Ovary (tissue), 9 donors: ENCODE data around the gene PFDN5. TPM values are rescaled to one million over a fixed set of nuclear protein-coding genes. Genes with fewer than 3 reads are reported as not detected.

Source experiments
- DNase-seq, 5 donors: peaks; one replicate each; pipeline ENCODE4 v3.0.0-alpha.2; 2019 to 2020
- H3K27ac ChIP-seq, 2 donors: fragments of 200-600 bp; one replicate each; pipeline versions ENCODE4 v1.5.1 to v1.8.0; 2019 to 2022
- H3K27me3 ChIP-seq: fragments of 200-600 bp; one replicate; pipeline ENCODE4 v1.8.0; 2022
- H3K36me3 ChIP-seq: fragments of 200-600 bp; sonication (generic); one replicate; pipeline ENCODE4 v1.5.1; 2019
- H3K4me1 ChIP-seq: one replicate; pipeline ENCODE4 v1.8.1; 2013; ENCODE audit warnings: mild to moderate bottlenecking, moderate library complexity; ENCODE audit not compliant: insufficient read depth
- H3K4me3 ChIP-seq: fragments of 200-600 bp; sonication (generic); one replicate; pipeline ENCODE4 v1.5.1; 2017
- H3K9me3 ChIP-seq, 2 donors: fragments of 200-600 bp in 1 of 2; sonication (generic) in 1 of 2; one replicate each; pipeline versions ENCODE4 v1.5.1 to v1.8.1; 2013 to 2019; ENCODE audit warnings: mild to moderate bottlenecking in 1 of 2, moderate library complexity in 1 of 2
- CTCF ChIP-seq, 3 donors: fragments of 450-650 bp in 2 of 3; fragments of 200-600 bp in 1 of 3; IDR thresholded peaks; one replicate each; pipeline versions ENCODE4 v1.5.1 to v1.8.0; 2016 to 2022; ENCODE audit warnings: antibody characterized with exemption in 3 of 3, mild to moderate bottlenecking in 1 of 3
- EP300 ChIP-seq: sonication (generic); formaldehyde crosslinking; IDR thresholded peaks from one replicate; pipeline ENCODE4 v1.6.1; 2017; ENCODE audit warnings: antibody characterized with exemption
- POLR2A ChIP-seq: fragments of 450-650 bp; IDR thresholded peaks from one replicate; pipeline ENCODE4 v1.6.1; 2017; ENCODE audit warnings: antibody characterized with exemption, mild to moderate bottlenecking, moderate library complexity
- WGBS, 3 donors: extraction: QIAGEN DNeasy Blood & Tissue Kit in 1 of 3; methylation state at CpG; one replicate each; pipeline versions ENCODE4 v1.1.5 to v1.1.7; 2013 to 2017; 5-methylcytosine and 5-hydroxymethylcytosine counted together
- intact Hi-C, 4 donors: fragments of 100-400 bp; cut with DNase I; formaldehyde crosslinking; loops; one replicate each; pipeline versions ENCODE4 v1.11.0 to v1.15.1; 2022 to 2023
- polyA plus RNA-seq, 2 donors: library from polyadenylated mRNA; stranded (reverse); fragments of 200-250 nt in 1 of 2; fragments of 350-450 nt in 1 of 2; fragmentation: Illumina TruSeq in 1 of 2; extraction: RNeasy Lipid Tissue Mini Kit (QIAGEN cat#74804) in 1 of 2; gene quantifications; one replicate each; pipeline ENCODE4 v1.2.3, GENCODE V29; 2013 to 2014
- total RNA-seq, 7 donors: library from RNA; depleted of rRNA in 2 of 7; stranded (reverse); fragments of >200 nt in 2 of 7; fragmentation: NEBNext Ultra II Directional in 3 of 7; extraction: Animal tissue kit (Norgen Biotek cat#: 25700) in 3 of 7; gene quantifications; one replicate each; pipeline versions ENCODE4 v1.1.0 to v1.2.4, GENCODE V29; 2016 to 2023
- donor health status: DM: no; HTN: no; CAD: no; lungs with moderate emphysema.
- donor health status: DM: no; HTN: no; CAD: no.
- donor health status: Bipolar disorder and iron deficiency.
- donor health status: DM: yes; HTN: yes; CAD: no.
- donor health status: DM: no; HTN: no; CAD: no.
- donor health status: DM: yes; HTN: yes; CAD: no.

PFDN5 gene
- total and polyA plus RNA-seq, 9 donors: 603 to 1,792 (median 954) TPM

GRCh38 chr12:53279283-53279869 lies 16.0 kb upstream of the PFDN5 start:
- Histone ChIP-seq H3K4me3 (no peak overlapping the region), H3K9me3 (no peaks in the 10 kb centered on the region), H3K27ac (no peak overlapping the region), H3K27me3 (no peaks in the 10 kb centered on the region), H3K36me3 (no peaks in the 10 kb centered on the region), H3K4me1 (no peaks in the 10 kb centered on the region)
- TF ChIP-seq POLR2A (no peak), CTCF (IDR thresholded peaks at IDR 0.05) (no peak), EP300 (no peak)
- DNase-seq: no peak
- WGBS, 3 donors: 79 to 88% (median 83%) methylated on average over 3 of the region's 3 CpGs
- intact Hi-C loops: no loop called here

GRCh38 chr12:53279888-53280498 lies 15.3 kb upstream of the PFDN5 start:
- intact Hi-C loops: no loop called here

GRCh38 chr12:53286448-53286847 lies 8.9 kb upstream of the PFDN5 start:
- TF ChIP-seq POLR2A (no peak), EP300 (no peak), CTCF (IDR thresholded peaks at IDR 0.05) (no peak)
- H3K9me3 ChIP-seq: no peaks in the 10 kb centered on the region

More at GRCh38 chr12:53279888-53280498, 15.3 kb upstream of the PFDN5 start:
- Histone ChIP-seq H3K27me3 (no peaks in the 10 kb centered on the region), H3K9me3 (no peaks in the 10 kb centered on the region), H3K36me3 (no peaks in the 10 kb centered on the region), H3K4me3 (no peak overlapping the region), H3K27ac (no peak overlapping the region), H3K4me1 (no peaks in the 10 kb centered on the region)
- TF ChIP-seq EP300: no peak
- no peak for TF ChIP-seq POLR2A
- TF ChIP-seq CTCF (IDR thresholded peaks at IDR 0.05): no peak
- 93 to 95% (median 94%) methylated on average over 9 of the region's 9 CpGs for WGBS, 3 donors
- DNase-seq: no peak

GRCh38 chr12:53287741-53288216 lies 7.6 kb upstream of the PFDN5 start:
- intact Hi-C loops: loop anchor here in 3 of 4 donors (2.0 to 5.0 kb wide), 3 partner anchors 73 to 75 kb away; no protein-coding TSS in a partner anchor
- no peak overlapping the region for H3K27ac ChIP-seq
- WGBS, 3 donors: 81 to 86% (median 83%) methylated on average over 11 of the region's 11 CpGs

More at GRCh38 chr12:53286448-53286847, 8.9 kb upstream of the PFDN5 start:
- H3K4me1 ChIP-seq: no peaks in the 10 kb centered on the region
- DNase-seq: no peak
- no peak overlapping the region for H3K4me3 ChIP-seq
- no peaks in the 10 kb centered on the region for H3K27me3 ChIP-seq
- intact Hi-C loops: loop anchor here in 3 of 4 donors (2.0 to 5.0 kb wide), 3 partner anchors 72 to 74 kb away; no protein-coding TSS in a partner anchor
- H3K36me3 ChIP-seq: no peaks in the 10 kb centered on the region
- 81 to 89% (median 84%) methylated on average over 7 to 9 of the region's 9 CpGs for WGBS, 3 donors
- H3K27ac ChIP-seq: no peak overlapping the region

More at GRCh38 chr12:53287741-53288216, 7.6 kb upstream of the PFDN5 start:
- TF ChIP-seq CTCF (IDR thresholded peaks at IDR 0.05) (peak; percentile 8 to 58 (median 48)), EP300 (no peak), POLR2A (no peak)
- peak; percentile 60 to 79 (median 67) for DNase-seq
- no peaks in the 10 kb centered on the region for H3K4me1 ChIP-seq
- H3K4me3 ChIP-seq: no peak overlapping the region
- H3K9me3 ChIP-seq: no peaks in the 10 kb centered on the region
- no peaks in the 10 kb centered on the region for H3K27me3 ChIP-seq
- H3K36me3 ChIP-seq: no peaks in the 10 kb centered on the region
